Measurements from ENCODE around the gene LAMA4. TPM values are rescaled to one million over a fixed set of nuclear protein-coding genes. Genes with fewer than 3 reads are reported as not detected.

Gene LAMA4
- total and polyA plus RNA-seq, 2 of the 13 experiments (the other 11 are each of a cell fraction or from before 2014, with no cell fraction given), result not detected

Small RNA genes lying within 50 kb of the gene (small RNA-seq; reads per million reads assigned to genes)
- gene RNU6-1226P (ENCODE audit: insufficient read depth in 2 of 3, insufficient read length in 3 of 3, low read depth in 2 of 3, low replicate concordance in 1 of 3), result 0 reads per million in 3 experiments

Other genes starting within 250 kb of the LAMA4 start
- gene CCN6, start 200.5 kb downstream of the LAMA4 start, total RNA-seq (2016; rRNA removed; fragmentation: Illumina TruSeq; extraction: Trizol), result not detected in 2 replicates
- 0.10 TPM in 1 of 2 replicates, not detected in the other for gene CCN6, start 200.5 kb downstream of the LAMA4 start, polyA plus RNA-seq (2011; rRNA removed)
- 20.8 and 22.6 TPM in 2 replicates for gene TUBE1, start 167.1 kb downstream of the LAMA4 start, total RNA-seq (2016; rRNA removed; fragmentation: Illumina TruSeq; extraction: Trizol)
- gene TUBE1, start 167.1 kb downstream of the LAMA4 start, polyA plus RNA-seq (2011; rRNA removed), result 17.1 and 17.3 TPM in 2 replicates
- 19.5 and 23.7 TPM in 2 replicates for gene FAM229B, start 167.0 kb downstream of the LAMA4 start, total RNA-seq (2016; rRNA removed; fragmentation: Illumina TruSeq; extraction: Trizol)
- 8.8 and 11.3 TPM in 2 replicates for gene FAM229B, start 167.0 kb downstream of the LAMA4 start, polyA plus RNA-seq (2011; rRNA removed)
- not detected in 2 replicates for gene RFPL4B, start 92.8 kb upstream of the LAMA4 start, total RNA-seq (2016; rRNA removed; fragmentation: Illumina TruSeq; extraction: Trizol)
- not detected in 2 replicates for gene RFPL4B, start 92.8 kb upstream of the LAMA4 start, polyA plus RNA-seq (2011; rRNA removed)